GM19043 (cell line): ENCODE results near the gene RPN1.
"Not testable (repeated sequence)": the region's sequence is repeated elsewhere in the genome, so short reads cannot be mapped to it uniquely, and the experiment has no call there.

Experiments
- ATAC-seq: cut with Tn5 transposase; IDR thresholded peaks from one replicate; pipeline ENCODE4 v1.9.1; 2021; ENCODE audit warnings: low read depth; ENCODE audit not compliant: unreplicated experiment

The RPN1 gene

GRCh38 chr3:128613083-128613829 is 37.4 kb downstream of the RPN1 start:
- no peak for ATAC-seq

GRCh38 chr3:128610451-128611070 is 40.1 kb downstream of the RPN1 start:
- no peak for ATAC-seq

DNA sequence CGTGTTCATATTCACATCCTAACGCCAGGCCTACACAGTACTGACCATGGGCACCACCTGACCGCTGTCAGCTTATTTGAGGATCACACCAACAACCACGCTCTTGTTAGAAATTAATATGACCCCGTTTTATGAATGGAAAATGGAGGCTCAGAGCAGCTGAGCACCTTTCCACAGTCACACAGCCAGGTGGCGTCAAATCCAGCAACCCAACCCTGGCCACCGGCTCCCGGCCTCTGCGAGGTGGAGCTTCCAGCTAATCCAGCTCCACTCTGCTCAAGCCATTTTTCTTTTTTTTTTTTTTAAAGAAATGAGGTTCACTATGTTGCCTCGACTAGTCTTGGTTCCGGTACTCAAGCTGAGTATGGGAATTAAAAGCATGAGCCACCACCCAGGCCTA is 41.3 kb downstream of the RPN1 start:
- ATAC-seq: no peak

- ATAC-seq: no peak
These were observed 42.9 kb downstream of the RPN1 start for GRCh38 chr3:128607710-128608048.

DNA sequence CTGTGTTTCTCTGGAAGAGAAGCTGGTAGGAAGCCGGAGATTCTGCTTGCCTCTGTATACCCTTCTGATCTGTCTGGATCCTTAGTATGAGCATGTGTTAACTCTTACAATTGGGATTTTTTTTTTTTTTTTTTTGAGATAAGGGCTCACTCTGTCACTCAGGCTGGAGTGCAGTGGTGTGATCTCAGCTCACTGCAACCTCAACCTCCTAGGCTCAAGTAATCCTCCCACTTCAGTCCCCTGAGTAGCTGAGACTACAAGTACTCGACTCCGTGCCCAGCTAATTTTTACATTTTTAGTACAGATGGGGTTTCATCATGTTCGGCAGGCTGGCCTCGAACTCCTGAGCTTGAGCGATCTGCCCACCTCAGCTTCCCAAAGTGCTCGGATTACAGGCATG is 44.5 kb downstream of the RPN1 start:
- ATAC-seq: no peak

- ATAC-seq: no peak
These were observed 45.2 kb downstream of the RPN1 start for GRCh38 chr3:128605091-128606046.

- ATAC-seq: no peak
These were observed 46.5 kb downstream of the RPN1 start for GRCh38 chr3:128603811-128604775.

- no peak for ATAC-seq
These were observed 47.3 kb downstream of the RPN1 start for GRCh38 chr3:128603313-128603712.

DNA sequence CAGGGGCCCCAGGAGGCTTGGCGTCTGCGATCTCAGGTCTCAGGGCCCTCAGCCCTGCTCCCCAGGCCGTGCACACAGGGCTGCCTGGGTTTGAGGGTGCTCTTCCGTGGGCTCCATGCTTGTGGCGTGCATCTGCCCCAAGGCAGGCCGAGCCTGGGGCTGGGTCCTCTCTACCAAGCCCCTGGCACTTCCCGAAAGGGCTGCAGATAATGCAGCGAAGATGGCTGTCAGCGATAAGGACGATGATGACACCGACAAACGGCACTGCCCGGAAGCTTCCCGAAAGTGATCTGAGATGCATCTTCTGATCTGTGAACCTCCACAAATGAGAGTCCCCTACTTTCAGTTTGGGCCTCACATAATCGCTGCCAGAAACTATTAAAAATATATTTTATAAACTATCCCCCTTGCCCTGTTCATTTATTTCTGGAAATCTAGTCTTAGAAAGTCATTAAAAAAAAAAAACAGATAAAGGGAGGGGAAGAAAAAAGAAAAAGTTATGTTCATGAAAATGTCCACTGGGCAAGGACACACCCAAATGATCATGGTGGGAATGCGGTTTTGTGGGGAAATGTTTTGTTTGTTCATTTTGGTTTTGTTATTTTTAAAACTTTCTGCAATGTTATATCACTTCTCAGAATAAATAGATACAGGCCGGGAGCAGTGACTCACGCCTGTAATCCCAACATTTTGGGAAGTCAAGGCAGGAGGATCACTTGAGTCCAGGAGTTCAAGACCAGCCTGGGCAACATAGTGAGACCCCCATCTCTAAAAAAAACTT is 51.5 kb downstream of the RPN1 start:
- no peak for ATAC-seq

DNA sequence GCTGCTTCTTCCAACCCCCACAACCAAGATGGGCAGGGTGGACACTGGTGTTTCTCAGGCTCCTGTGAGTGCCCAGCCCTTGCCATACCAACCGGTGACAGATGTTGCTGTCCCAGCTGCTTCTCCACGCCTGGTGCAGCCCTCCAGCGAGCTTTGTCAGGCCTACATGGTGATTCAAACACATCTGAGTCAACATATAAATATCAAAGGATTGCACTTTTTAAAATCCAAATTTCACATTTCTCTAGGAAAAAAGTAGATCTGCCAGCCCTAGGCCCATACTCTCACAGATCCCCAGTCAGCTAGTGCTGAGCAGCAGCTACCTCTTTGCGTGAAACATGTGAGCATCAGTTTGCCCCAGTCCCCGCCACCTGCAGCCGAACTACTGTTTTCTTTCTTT is 52.7 kb downstream of the RPN1 start:
- no peak for ATAC-seq

DNA sequence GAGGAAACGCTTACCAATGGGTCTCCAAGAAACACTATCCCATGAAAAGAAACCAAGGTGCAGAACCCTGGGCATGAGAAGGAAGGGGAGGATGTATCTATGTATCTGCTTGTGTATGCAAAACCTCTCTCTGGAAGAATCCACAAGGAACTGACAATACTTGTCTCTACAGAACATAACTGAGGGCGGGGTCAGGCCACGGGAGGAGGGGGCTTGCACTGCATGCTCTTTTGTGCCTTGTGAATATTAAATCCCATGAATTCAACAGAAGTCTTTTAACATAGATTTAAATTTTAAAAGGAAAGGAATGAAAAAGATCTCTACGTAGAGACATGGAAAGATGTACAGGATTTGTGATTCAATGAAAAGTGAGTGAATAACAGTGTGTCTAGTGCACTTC is 57.8 kb downstream of the RPN1 start:
- no peak for ATAC-seq

DNA sequence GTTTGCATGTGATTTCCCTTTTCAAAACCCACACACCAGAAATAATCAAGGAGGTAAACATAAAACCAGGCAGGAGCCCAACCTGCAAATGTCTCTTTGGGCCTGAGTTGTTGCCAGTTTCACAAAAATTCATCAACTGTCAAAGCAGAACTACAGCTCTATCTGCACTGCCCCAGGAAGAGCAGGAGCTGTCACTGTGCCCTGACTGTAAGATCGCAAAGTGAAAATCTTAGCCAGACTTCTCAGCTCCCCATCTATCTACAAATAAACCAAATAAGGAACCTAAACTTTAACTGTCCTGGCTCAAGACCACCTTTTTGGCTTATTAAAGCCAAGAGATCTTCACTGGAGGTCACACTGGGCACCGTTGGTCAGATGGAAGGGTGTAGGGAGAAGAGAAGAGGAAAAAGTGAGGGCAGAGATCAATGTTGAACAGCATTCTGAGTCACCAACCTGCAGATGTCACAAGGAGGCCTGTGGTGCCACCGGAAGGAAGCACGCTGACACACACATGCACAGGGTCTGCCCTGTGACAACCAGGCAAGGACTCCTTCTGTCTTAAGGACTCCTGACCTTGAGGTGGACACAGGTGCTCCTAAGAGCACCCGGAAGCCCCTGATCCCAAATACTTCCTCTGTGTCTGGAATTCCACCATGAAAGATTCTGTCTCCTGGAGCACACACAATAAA is 58.7 kb downstream of the RPN1 start:
- ATAC-seq: no peak

GRCh38 chr3:128590948-128591347 is 59.7 kb downstream of the RPN1 start:
- ATAC-seq: no peak

- not testable (repeated sequence) for ATAC-seq
These were observed 60.6 kb downstream of the RPN1 start for GRCh38 chr3:128589985-128590384.

GRCh38 chr3:128588147-128588546 is 62.5 kb downstream of the RPN1 start:
- ATAC-seq: no peak

- no peak for ATAC-seq
These were observed 63.2 kb downstream of the RPN1 start for GRCh38 chr3:128587391-128587790.

GRCh38 chr3:128586932-128587331 is 63.7 kb downstream of the RPN1 start:
- ATAC-seq: not testable (repeated sequence)

- not testable (repeated sequence) for ATAC-seq
These were observed 64.2 kb downstream of the RPN1 start for GRCh38 chr3:128586391-128586790.

GRCh38 chr3:128585974-128586373 is 64.6 kb downstream of the RPN1 start:
- no peak for ATAC-seq
